Midbrain (tissue), 1 donor: ENCODE results near the gene SLC4A7.
"Not testable (repeated sequence)": the region's sequence is repeated elsewhere in the genome, so short reads cannot be mapped to it uniquely, and the experiment has no call there.

Experiments used
- DNase-seq: peaks from one replicate; lab custom pipeline; 2025; lab: John Stamatoyannopoulos, UW

Gene SLC4A7

DNA sequence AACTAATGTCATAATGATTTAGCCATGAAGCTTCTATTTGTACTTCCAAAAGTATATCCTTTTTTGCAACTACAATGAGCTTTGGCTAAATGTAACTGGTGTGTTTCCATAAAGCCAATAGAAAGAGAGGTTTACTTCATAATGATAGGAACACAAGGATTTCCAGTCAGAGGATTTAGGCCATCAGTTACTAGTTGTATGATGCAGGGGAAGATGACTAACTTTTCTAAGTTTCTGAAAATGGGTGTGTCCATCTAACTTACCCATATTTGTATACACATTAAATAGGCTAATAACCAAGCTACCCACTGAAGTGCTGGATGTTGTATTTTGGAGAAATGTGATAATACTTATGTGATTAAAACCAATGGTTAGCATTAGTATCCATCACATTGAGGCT, 55.7 kb downstream of the SLC4A7 start:
- DNase-seq: no peak

DNA sequence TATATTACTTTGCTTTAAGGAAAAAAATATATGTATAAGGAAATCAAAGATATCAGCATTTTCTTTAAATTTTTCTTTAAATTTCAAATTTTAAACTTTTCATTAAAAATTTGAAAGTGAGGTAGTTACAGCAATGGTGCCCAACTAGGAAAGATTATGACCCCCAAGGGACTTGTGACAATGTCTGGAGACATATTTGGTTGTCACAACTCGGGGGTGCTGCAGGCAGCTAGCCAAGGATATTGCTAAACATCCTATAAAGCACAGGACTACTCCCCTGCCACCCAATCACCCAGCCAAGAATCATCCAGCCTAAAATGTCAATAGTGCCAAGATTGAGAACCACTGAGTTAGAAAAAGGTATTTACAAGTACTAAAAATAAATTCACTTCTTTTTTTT, 57.3 kb downstream of the SLC4A7 start:
- DNase-seq: no peak

DNA sequence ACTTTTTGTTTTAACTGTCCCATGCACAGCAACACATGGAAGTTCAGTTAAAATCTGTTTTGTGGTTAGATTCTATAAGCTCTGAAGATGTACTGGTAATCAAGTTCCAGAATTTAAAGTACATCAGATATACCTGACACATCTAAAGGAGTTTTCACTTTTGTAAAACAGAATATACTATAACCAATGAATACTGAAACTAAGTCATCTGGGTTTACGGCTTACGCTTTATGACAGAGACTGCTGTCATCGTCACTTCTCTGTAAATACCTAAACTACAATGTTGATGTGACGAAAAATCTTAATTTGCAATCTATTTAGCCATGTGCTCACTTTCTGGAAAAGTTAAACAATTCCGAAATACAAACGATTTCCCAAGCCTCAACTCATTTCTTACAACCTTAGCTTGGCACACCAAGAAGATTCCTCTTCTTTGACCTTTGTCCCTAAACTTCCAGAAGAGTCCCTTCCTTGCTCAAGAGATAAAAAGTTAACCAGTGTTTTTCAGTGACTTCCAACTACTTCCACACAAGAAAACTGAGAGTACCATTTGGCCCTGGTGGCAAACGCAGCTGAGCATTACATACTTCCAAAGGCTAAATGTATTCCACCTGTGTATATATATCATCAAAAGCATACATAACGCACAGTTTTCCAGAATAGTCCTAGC, 58.2 kb downstream of the SLC4A7 start:
- DNase-seq: no peak

DNA sequence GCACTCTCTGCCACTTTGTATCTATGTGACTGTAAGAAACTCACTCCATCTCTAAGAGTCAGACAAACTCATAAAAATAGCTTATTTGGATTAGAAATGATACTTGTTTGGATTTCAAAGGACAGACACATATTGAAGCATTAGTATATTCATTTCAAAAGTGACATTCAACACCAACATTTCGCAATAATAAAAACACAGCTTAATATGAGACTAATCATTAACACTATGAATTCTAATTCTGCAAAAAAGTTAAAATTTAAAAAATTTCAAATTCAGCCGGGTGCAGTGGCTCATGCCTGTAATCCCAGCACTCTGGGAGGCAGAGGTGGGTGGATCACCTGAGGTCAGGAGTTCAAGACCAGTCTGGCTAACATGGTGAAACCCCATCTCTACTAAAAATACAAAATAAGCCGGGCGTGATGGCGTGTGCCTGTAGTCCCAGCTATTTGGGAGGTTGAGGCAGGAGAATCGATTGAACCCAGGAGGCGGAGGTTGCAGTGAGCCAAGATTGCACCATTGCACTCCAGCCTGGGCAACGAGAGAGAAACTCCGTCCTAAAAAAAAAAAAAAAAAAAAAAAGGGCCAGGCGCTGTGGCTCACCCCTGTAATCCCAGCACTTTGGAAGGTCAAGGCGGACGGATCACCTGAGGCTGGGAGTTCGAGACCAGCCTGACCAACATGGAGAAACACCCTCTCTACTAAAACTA, 59.2 kb downstream of the SLC4A7 start:
- not testable (repeated sequence) for DNase-seq

DNA sequence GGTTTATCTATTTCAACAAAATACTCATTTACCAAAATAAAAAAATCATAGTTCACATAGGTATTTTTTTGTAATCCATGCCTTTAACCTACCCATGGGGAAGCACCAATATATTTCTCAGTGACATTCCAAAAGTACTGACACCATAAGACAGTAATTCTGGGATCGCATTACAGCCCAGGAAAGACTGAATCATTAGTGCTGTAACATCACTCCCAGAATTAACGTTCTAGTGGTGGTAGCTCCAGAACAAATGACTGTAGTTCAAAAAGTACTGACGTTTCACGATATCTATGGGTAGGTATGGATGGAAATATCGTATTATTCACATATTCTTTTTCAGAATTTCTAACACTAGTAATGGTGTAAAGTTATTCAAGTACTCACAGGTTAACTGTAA, 60.7 kb downstream of the SLC4A7 start:
- no peak for DNase-seq

DNA sequence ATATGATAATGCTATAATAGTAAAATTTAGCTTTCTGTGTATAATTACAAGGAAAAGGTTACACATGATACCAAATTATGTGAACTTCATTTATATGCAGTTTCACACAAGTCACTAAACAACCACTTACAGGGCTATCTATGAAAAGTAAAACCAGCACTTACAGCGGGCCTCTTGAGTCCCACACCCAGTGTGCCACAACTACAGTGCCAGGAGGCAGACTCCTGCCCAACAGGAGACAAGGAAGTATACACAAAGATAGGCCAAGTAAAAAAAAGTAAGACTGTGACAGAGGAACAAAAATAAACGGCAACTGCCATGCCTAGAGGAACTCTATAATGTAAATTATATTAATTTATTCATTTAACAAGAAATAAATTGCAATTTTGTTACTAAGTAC, 61.6 kb downstream of the SLC4A7 start:
- DNase-seq: no peak

GRCh38 chr3:27415202-27415601, 69.0 kb downstream of the SLC4A7 start:
- no peak for DNase-seq

DNA sequence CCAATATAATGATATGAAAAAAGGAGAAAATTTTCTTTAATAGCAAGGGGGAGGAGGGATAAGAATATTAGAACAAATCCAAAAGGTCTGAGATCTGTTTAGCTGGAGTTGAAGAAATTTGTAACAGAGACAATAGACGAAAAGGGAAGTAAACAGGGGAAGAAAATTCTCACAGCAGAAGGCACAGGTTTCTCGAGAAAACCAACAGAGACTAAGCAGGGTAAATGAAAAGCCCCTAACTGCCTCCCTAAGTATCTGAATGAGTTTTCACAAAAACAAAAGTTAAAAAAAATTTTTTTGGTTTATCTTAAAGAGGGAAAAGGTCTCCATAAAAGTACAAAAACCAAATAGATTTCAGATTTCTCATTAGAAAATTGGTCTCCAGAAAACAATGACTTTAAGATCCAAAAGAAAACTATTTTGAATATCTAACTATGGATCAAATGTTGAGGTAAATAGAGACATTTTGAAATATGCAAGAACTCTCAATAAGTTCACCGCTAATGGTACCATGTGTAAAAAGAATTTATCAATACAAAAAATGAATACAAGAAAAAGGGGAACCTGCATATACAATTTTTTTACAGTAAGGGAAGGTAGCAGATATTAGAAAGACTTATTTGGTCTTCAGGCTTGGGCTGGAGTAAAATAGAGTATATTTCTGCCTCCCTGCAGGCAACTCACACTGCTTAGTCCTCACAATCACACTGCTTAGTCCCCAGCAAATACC, 91.1 kb downstream of the SLC4A7 start:
- no peak for DNase-seq

- not testable (repeated sequence) for DNase-seq
These were observed 91.8 kb downstream of the SLC4A7 start for GRCh38 chr3:27392414-27392813.

DNA sequence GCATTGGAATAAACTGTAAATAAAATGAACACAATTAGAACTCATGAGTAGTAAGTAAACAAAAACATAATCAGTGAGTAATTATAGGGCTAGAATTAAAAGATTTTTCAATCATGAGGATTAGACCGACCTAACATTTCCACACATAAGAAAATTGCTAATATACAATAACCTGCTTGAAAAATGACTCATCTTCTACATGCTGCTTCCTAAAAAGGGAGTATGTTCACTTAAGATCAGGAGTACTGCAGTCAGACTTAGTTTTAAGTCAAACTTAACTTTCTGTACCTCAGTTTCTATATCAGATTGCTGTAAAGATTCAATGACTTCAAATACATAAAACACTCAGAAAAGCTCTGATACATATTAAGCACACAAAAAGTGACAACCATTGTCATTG, 92.4 kb downstream of the SLC4A7 start:
- DNase-seq: no peak

GRCh38 chr3:27387625-27388024, 96.6 kb downstream of the SLC4A7 start:
- DNase-seq: no peak

DNA sequence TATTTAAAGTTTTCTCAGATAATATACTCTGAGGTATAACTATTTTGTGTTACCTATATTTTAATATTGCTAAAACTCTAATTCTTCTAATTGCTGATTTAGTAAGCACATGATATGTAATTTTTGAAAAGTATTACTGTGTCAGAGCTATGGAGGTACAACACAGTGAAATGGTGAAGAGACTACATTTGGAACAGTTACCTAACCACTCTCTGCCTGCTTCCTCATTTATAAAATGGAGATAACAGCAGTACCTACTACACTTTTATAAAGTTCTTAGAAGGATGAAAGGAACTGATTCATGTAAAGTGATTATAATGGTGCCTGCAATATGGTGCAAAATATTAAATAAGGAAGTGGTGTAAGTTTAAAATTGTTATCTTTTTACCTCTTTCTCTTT, 98.7 kb downstream of the SLC4A7 start:
- no peak for DNase-seq

GRCh38 chr3:27384191-27384590, 100.0 kb downstream of the SLC4A7 start:
- no peak for DNase-seq

GRCh38 chr3:27380433-27381357, 103.5 kb downstream of the SLC4A7 start:
- no peak for DNase-seq

DNA sequence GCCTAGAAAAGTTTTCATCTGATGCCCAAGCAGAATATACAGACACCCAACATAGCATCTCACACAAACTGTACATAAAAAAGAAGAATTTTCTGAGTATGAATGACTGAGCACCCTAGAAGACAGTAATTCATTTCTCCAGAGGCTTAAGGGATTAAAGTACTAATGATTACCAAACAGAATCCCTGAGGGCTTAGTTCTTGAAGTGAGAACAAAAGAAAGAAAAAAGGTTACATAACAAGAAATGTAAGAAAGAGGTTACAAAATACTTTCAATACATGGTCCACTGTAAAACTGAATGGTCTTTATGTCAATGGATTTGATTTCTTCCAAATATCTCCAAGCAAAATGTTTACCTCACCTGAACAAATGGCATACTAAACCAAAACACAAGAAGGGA, 105.9 kb downstream of the SLC4A7 start:
- DNase-seq: no peak

GRCh38 chr3:27376109-27376772, 107.9 kb downstream of the SLC4A7 start:
- no peak for DNase-seq

GRCh38 chr3:27368831-27369607, 115.2 kb downstream of the SLC4A7 start, which contains the start of gene NEK10:
NEK10 (minus strand) TSS chr3:27369383; CDS start chr3:27352882, 16,501 bp downstream.
- peak; percentile 83 for DNase-seq

GRCh38 chr3:27366062-27366591, 118.1 kb downstream of the SLC4A7 start:
- no peak for DNase-seq

DNA sequence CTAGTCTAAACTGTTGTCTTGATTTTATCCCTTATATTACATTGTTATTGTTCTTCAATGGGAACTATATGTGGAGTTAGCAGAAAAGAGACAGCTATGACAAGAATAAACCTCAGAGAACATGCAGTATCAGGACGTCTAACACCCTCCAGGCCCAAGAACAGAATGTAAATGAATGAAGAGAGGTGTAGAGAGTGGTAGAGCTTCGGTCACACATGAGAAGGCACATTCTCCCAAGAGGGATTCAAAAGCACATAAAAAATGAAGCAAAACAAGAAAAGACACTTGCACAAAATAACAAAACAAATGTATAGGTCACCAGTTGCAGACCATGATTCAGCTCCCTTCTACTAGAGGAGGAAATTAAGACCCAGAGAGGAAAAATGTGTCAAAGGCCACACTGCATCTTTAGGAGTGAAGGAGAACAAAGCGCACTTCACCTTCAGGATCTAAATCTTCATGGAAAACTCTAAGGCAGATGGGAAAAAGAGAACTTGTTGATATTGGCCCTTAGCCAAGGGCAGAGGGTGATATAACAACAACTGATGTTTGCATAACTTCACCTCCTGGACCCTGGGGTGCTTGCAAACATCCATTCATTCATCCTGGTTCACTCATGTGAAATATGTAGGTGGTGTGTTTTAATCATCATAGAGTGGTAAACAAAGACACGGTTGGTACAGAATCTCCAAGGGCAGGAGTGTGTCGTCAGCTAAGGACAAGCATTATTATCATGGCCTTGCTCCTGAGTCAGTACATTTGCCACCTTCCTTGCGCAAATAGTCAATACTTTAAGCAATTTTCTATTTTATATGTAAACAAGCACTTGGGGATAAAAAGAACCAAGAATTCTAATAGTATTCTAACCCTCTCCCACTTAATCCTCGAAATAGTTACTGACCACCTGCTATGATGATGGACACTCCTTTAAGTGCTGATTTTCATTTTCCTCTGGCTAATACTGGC, 123.8 kb downstream of the SLC4A7 start:
- no peak for DNase-seq
